HCT116 (cell line): ENCODE measurements around the gene GNG12. TPM values are rescaled to one million over a fixed set of nuclear protein-coding genes. Genes with fewer than 3 reads are reported as not detected.
A peak's percentile ranks its signal among the peaks of the same experiment; 100 is the strongest.

Experiments used
- ATAC-seq: fragments of 200-7000 bp; cut with Tn5 transposase; 2 replicates; pipeline ENCODE4 v1.9.1; 2020; ENCODE audit warnings: mild to moderate bottlenecking, moderate library complexity
- BruUV-seq: library from RNA; stranded (reverse); fragments of 400-500 nt; replicated peaks from 2 replicates; lab custom pipeline; 2021; lab: Mats Ljungman, UMichigan
- CTCF ChIA-PET: fragments of 300-600 bp; sonication (Branson Sonifier 250); formaldehyde crosslinking; loops from one replicate; lab custom pipeline; 2021; ENCODE audit warnings: antibody characterized with exemption; lab: Charles Lee
- POLR2A ChIA-PET: fragments of 300-600, 350-600 bp; sonication (Branson Sonifier 250); formaldehyde crosslinking; loops from one replicate; lab custom pipeline; 2021; ENCODE audit warnings: antibody characterized with exemption; lab: Charles Lee
- RAD21 ChIA-PET, 2 experiments: fragments of 300-600 bp; sonication (Branson Sonifier 250); formaldehyde crosslinking; loops; one replicate each; lab custom pipeline; 2023; ENCODE audit warnings: low total read pairs in 2 of 2; ENCODE audit not compliant: uncharacterized antibody in 2 of 2, unreplicated experiment in 2 of 2, low non-redundant PET in 1 of 2; lab: Charles Lee
- DNase-seq: peaks from one replicate; pipeline ENCODE4 v3.0.0-alpha.2; 2010; ENCODE audit warnings: low read depth, low spot score
- H2AFZ ChIP-seq: fragments of 200-600 bp; shearing (Covaris generic), sonication (generic); 2 replicates; pipeline ENCODE4 v1.6.1; 2017; ENCODE audit warnings: low read depth, mixed run types, mixed read lengths, antibody characterized with exemption, low read length; ENCODE audit not compliant: poor library complexity, severe bottlenecking
- H3K27ac ChIP-seq: 2 replicates; pipeline ENCODE4 v1.5.1; 2012; ENCODE audit warnings: low read depth, low read length
- H3K27me3 ChIP-seq: fragments of 200-600 bp; sonication (generic); 2 replicates; pipeline ENCODE4 v1.6.1; 2016; ENCODE audit warnings: mixed run types, low read length, mixed read lengths; ENCODE audit not compliant: insufficient read depth
- H3K36me3 ChIP-seq, 2 experiments: fragments of 200-500 bp in 1 of 2; fragments of 200-600 bp in 1 of 2; sonication (Bioruptor generic) in 1 of 2; sonication (generic) in 1 of 2; 2 replicates each; pipeline versions ENCODE4 v1.5.1 to v1.6.1; 2014 to 2016; ENCODE audit warnings: low read length in 2 of 2, inconsistent platforms in 1 of 2, mixed read lengths in 1 of 2, mixed run types in 1 of 2; ENCODE audit not compliant: insufficient read depth in 2 of 2, control insufficient read depth in 1 of 2
- H3K4me1 ChIP-seq, 2 experiments: fragments of 200-600 bp in 1 of 2; sonication (generic) in 1 of 2; 2 replicates each; pipeline versions ENCODE4 v1.5.1 to v1.6.1; 2012 to 2017; ENCODE audit warnings: low read length in 2 of 2, inconsistent platforms in 1 of 2, mild to moderate bottlenecking in 1 of 2, mixed read lengths in 1 of 2, mixed run types in 1 of 2, moderate library complexity in 1 of 2; ENCODE audit not compliant: insufficient read depth in 2 of 2, control insufficient read depth in 1 of 2
- H3K4me2 ChIP-seq: fragments of 200-600 bp; sonication (generic); 2 replicates; pipeline ENCODE4 v1.6.1; 2017; ENCODE audit warnings: mixed run types, low read length, mixed read lengths
- H3K4me3 ChIP-seq, 2 experiments: fragments of 200-600 bp in 1 of 2; sonication (generic) in 1 of 2; replicated peaks in 1 of 2; 2 replicates each; pipeline ENCODE4 v1.5.1; 2011 to 2016; ENCODE audit warnings: low read length in 2 of 2, control low read depth in 1 of 2, low read depth in 1 of 2, mild to moderate bottlenecking in 1 of 2, mixed read lengths in 1 of 2, mixed run types in 1 of 2
- H3K79me2 ChIP-seq: fragments of 200-600 bp; sonication (generic); 2 replicates; pipeline ENCODE4 v1.6.1; 2017; ENCODE audit warnings: mild to moderate bottlenecking, mixed run types, low read length, moderate library complexity, mixed read lengths; ENCODE audit not compliant: insufficient read depth
- H3K9ac ChIP-seq: fragments of 200-600 bp; sonication (generic); 2 replicates; pipeline ENCODE4 v1.6.1; 2016; ENCODE audit warnings: low read length, mixed read lengths
- H3K9me2 ChIP-seq: fragments of 200-600 bp; sonication (generic), shearing (Covaris generic); 2 replicates; pipeline ENCODE4 v1.6.1; 2017; ENCODE audit warnings: mixed run types, mild to moderate bottlenecking, moderate library complexity; ENCODE audit not compliant: insufficient read depth
- H3K9me3 ChIP-seq, 2 experiments: fragments of 200-500 bp in 1 of 2; fragments of 200-600 bp in 1 of 2; sonication (Bioruptor generic) in 1 of 2; sonication (generic) in 1 of 2; 2 replicates each; pipeline ENCODE4 v1.6.1; 2014 to 2017; ENCODE audit warnings: low read length in 2 of 2, mixed read lengths in 2 of 2, inconsistent platforms in 1 of 2, low read depth in 1 of 2, mild to moderate bottlenecking in 1 of 2, mixed run types in 1 of 2, moderate library complexity in 1 of 2; ENCODE audit not compliant: control insufficient read depth in 1 of 2, insufficient read depth in 1 of 2
- H4K20me1 ChIP-seq: fragments of 200-600 bp; sonication (generic), shearing (Covaris generic); 2 replicates; pipeline ENCODE4 v1.6.1; 2017; ENCODE audit warnings: mixed run types, mild to moderate bottlenecking, moderate library complexity; ENCODE audit not compliant: insufficient read depth
- CEBPB ChIP-seq: IDR thresholded peaks from 2 replicates; pipeline ENCODE4 v1.6.1; 2012; ENCODE audit warnings: low read depth
- EGR1 ChIP-seq: IDR thresholded peaks from 2 replicates; pipeline ENCODE4 v1.6.1; 2012; ENCODE audit warnings: low read depth
- ELF1 ChIP-seq: IDR thresholded peaks from 2 replicates; pipeline ENCODE4 v1.6.1; 2012; ENCODE audit warnings: low read depth, borderline replicate concordance
- EZH2phosphoT487 ChIP-seq: fragments of 200-600 bp; IDR thresholded peaks from 2 replicates; pipeline ENCODE4 v1.6.1; 2018; ENCODE audit warnings: antibody characterized with exemption, borderline replicate concordance
- POLR2A ChIP-seq: IDR thresholded peaks from 2 replicates; pipeline ENCODE4 v1.7.0; 2011; ENCODE audit warnings: borderline replicate concordance; ENCODE audit not compliant: insufficient read depth, insufficient read length; ENCODE audit errors: extremely low read depth
- POLR2AphosphoS5 ChIP-seq: IDR thresholded peaks from 2 replicates; pipeline ENCODE4 v1.6.1; 2011; ENCODE audit warnings: mild to moderate bottlenecking, low read depth, low read length, moderate library complexity
- SIN3A ChIP-seq: IDR thresholded peaks from 2 replicates; pipeline ENCODE4 v1.6.1; 2012; ENCODE audit warnings: low read depth
- SRF ChIP-seq: IDR thresholded peaks from 2 replicates; pipeline ENCODE4 v1.6.1; 2012; ENCODE audit warnings: low read depth
- TCF7L2 ChIP-seq: IDR thresholded peaks from 2 replicates; pipeline ENCODE4 v1.7.0; 2011; ENCODE audit warnings: borderline replicate concordance, inconsistent platforms; ENCODE audit not compliant: insufficient read depth, insufficient read length; ENCODE audit errors: extremely low read depth
- ZFX ChIP-seq: fragments of 450-650 bp; IDR thresholded peaks from 2 replicates; pipeline ENCODE4 v1.6.1; 2017
- ZNF274 ChIP-seq: fragments of 200-500 bp; sonication (Bioruptor generic); IDR thresholded peaks from 2 replicates; pipeline ENCODE4 v1.6.1; 2014; ENCODE audit warnings: mild to moderate bottlenecking, low read depth, low read length, inconsistent platforms
- intact Hi-C: fragments of 100-400 bp; cut with micrococcal nuclease; formaldehyde crosslinking; loops from 2 replicates; pipeline ENCODE4 v1.10.0; 2022
- total RNA-seq: library from RNA; stranded (reverse); gene quantifications from one replicate; pipeline ENCODE4 v1.2.1, GENCODE V29; 2021; ENCODE audit not compliant: unreplicated experiment
- TF ChIP-seq, protein P1 (sequence below): IDR thresholded peaks from 2 replicates; pipeline ENCODE4 v1.6.1; 2012
- TF ChIP-seq, protein P2 (sequence below): IDR thresholded peaks from 2 replicates; pipeline ENCODE4 v1.6.1; 2012
- TF ChIP-seq, protein P3 (sequence below), 3 experiments: fragments of 200-600 bp in 1 of 3; sonication (generic) in 1 of 3; IDR thresholded peaks in 2 of 3; conservative IDR thresholded peaks in 1 of 3; 2 replicates each; pipeline ENCODE4 v1.5.1; 2012 to 2017; ENCODE audit warnings: low read depth in 2 of 3, low read length in 2 of 3, antibody characterized with exemption in 1 of 3, borderline replicate concordance in 1 of 3, control low read depth in 1 of 3, mild to moderate bottlenecking in 1 of 3, mixed read lengths in 1 of 3, mixed run types in 1 of 3, moderate library complexity in 1 of 3; ENCODE audit not compliant: insufficient read depth in 1 of 3
- TF ChIP-seq, protein P4 (sequence below): IDR thresholded peaks from 2 replicates; pipeline ENCODE4 v1.6.1; 2012; ENCODE audit warnings: low read depth

The GNG12 gene
- total RNA-seq, 1 experiment from 2014 or later, result 49.6 TPM

DNA sequence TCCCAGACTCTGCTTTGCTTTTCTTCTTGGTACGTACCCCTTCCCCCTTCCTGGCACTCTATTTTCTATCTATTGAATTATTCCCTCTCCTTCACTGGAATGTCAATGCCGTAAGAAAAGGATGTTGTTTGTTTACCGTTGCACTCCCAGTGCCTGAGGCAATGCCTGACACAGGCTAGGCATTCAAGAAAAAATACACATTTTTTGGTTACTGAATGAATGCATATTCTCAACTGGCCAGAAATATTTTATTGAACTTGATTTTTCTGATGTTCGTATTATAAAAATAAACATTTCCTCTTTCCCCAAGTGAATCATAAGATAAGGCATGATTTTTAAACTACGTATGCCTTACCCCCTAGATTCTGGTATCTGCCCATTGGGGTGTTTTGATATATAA lies 41.2 kb downstream of the GNG12 start:
- no TSS peak for BruUV-seq
- no peak for DNase-seq

More for the DNA sequence above, 41.2 kb downstream of the GNG12 start:
- ChIA-PET POLR2A (no interaction called here), RAD21 (no interaction called here), CTCF (no interaction called here)
- TF ChIP-seq ZNF274 (no peak), SRF (no peak), SIN3A (no peak), EZH2phosphoT487 (no peak), POLR2A (no peak), ELF1 (no peak), POLR2AphosphoS5 (no peak), CEBPB (no peak), ZFX (no peak), EGR1 (no peak), TCF7L2 (no peak)
- TF ChIP-seq, protein P1, sequence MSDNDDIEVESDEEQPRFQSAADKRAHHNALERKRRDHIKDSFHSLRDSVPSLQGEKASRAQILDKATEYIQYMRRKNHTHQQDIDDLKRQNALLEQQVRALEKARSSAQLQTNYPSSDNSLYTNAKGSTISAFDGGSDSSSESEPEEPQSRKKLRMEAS, result no peak
- TF ChIP-seq, protein P2, sequence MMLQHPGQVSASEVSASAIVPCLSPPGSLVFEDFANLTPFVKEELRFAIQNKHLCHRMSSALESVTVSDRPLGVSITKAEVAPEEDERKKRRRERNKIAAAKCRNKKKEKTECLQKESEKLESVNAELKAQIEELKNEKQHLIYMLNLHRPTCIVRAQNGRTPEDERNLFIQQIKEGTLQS, result no peak
- TF ChIP-seq, protein P3, sequence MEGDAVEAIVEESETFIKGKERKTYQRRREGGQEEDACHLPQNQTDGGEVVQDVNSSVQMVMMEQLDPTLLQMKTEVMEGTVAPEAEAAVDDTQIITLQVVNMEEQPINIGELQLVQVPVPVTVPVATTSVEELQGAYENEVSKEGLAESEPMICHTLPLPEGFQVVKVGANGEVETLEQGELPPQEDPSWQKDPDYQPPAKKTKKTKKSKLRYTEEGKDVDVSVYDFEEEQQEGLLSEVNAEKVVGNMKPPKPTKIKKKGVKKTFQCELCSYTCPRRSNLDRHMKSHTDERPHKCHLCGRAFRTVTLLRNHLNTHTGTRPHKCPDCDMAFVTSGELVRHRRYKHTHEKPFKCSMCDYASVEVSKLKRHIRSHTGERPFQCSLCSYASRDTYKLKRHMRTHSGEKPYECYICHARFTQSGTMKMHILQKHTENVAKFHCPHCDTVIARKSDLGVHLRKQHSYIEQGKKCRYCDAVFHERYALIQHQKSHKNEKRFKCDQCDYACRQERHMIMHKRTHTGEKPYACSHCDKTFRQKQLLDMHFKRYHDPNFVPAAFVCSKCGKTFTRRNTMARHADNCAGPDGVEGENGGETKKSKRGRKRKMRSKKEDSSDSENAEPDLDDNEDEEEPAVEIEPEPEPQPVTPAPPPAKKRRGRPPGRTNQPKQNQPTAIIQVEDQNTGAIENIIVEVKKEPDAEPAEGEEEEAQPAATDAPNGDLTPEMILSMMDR (IDR thresholded peaks at IDR 0.05 in 2 of 3, conservative IDR thresholded peaks at IDR 0.05 in 1 of 3; ENCODE audit: borderline replicate concordance in 1 of 3, insufficient read depth in 1 of 3, low read depth in 2 of 3, low read length in 2 of 3), result no peak
- TF ChIP-seq, protein P4, sequence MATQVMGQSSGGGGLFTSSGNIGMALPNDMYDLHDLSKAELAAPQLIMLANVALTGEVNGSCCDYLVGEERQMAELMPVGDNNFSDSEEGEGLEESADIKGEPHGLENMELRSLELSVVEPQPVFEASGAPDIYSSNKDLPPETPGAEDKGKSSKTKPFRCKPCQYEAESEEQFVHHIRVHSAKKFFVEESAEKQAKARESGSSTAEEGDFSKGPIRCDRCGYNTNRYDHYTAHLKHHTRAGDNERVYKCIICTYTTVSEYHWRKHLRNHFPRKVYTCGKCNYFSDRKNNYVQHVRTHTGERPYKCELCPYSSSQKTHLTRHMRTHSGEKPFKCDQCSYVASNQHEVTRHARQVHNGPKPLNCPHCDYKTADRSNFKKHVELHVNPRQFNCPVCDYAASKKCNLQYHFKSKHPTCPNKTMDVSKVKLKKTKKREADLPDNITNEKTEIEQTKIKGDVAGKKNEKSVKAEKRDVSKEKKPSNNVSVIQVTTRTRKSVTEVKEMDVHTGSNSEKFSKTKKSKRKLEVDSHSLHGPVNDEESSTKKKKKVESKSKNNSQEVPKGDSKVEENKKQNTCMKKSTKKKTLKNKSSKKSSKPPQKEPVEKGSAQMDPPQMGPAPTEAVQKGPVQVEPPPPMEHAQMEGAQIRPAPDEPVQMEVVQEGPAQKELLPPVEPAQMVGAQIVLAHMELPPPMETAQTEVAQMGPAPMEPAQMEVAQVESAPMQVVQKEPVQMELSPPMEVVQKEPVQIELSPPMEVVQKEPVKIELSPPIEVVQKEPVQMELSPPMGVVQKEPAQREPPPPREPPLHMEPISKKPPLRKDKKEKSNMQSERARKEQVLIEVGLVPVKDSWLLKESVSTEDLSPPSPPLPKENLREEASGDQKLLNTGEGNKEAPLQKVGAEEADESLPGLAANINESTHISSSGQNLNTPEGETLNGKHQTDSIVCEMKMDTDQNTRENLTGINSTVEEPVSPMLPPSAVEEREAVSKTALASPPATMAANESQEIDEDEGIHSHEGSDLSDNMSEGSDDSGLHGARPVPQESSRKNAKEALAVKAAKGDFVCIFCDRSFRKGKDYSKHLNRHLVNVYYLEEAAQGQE, result no peak
- intact Hi-C loops, result no loop called here
- Histone ChIP-seq H3K79me2 (peaks cover 22% of the 10 kb centered on the region; the same call in 1 of the 2 replicates), H3K4me2 (peak overlapping the region; percentile 10; the same call in 1 of the 2 replicates), H3K4me1 (peaks cover 0 to 15% of the 10 kb centered on the region in 2 experiments; a peak in 1 of 4 replicates), H3K9me2 (no peaks in the 10 kb centered on the region), H3K4me3 (no peak overlapping the region), H3K36me3 (no peaks in the 10 kb centered on the region), H3K27ac (no peak overlapping the region), H2AFZ (no peak overlapping the region), H4K20me1 (no peaks in the 10 kb centered on the region), H3K9me3 (no peaks in the 10 kb centered on the region), H3K9ac (no peak overlapping the region), H3K27me3 (no peaks in the 10 kb centered on the region)
- ATAC-seq, result no peak
